Left lung (tissue), 10 donors: ENCODE measurements around the gene P2RY6. TPM values are rescaled to one million over a fixed set of nuclear protein-coding genes. Genes with fewer than 3 reads are reported as not detected.

Experiments used
- ATAC-seq: fragments of 200-7000 bp; cut with Tn5 transposase; one replicate; pipeline ENCODE4 v1.9.1; 2020; ENCODE audit warnings: moderate library complexity
- DNase-seq, 4 donors: peaks; one replicate each; pipeline ENCODE4 v3.0.0-alpha.2; 2013 to 2020
- H3K27ac ChIP-seq, 2 donors: fragments of 200-600 bp; sonication (generic) in 1 of 2; one replicate each; pipeline versions ENCODE4 v1.5.0 to v1.8.0; 2020 to 2021
- H3K27me3 ChIP-seq, 2 donors: fragments of 200-600 bp; sonication (generic) in 1 of 2; one replicate each; pipeline versions ENCODE4 v1.5.0 to v1.8.0; 2020 to 2021
- H3K36me3 ChIP-seq, 2 donors: fragments of 200-600 bp; sonication (generic) in 1 of 2; one replicate each; pipeline versions ENCODE4 v1.5.0 to v1.8.0; 2020 to 2021
- H3K4me1 ChIP-seq, 2 donors: fragments of 200-600 bp; one replicate each; pipeline ENCODE4 v1.8.0; 2021
- H3K4me3 ChIP-seq, 2 donors: fragments of 200-600 bp; sonication (generic) in 1 of 2; one replicate each; pipeline versions ENCODE4 v1.5.0 to v1.8.0; 2020 to 2021; ENCODE audit warnings: mild to moderate bottlenecking in 1 of 2
- H3K9me3 ChIP-seq, 2 donors: fragments of 200-600 bp; sonication (generic) in 1 of 2; one replicate each; pipeline versions ENCODE4 v1.5.0 to v1.8.0; 2020 to 2021
- CTCF ChIP-seq, 2 donors: fragments of 200-600 bp; sonication (generic) in 1 of 2; IDR thresholded peaks; one replicate each; pipeline versions ENCODE4 v1.5.0 to v1.8.0; 2021; ENCODE audit warnings: antibody characterized with exemption in 2 of 2
- intact Hi-C, 2 donors: fragments of 100-400 bp; cut with DNase I; formaldehyde crosslinking; loops; one replicate each; pipeline versions ENCODE4 v1.11.2 to v1.14.2; 2022
- polyA plus RNA-seq, 6 donors: library from polyadenylated mRNA; unstranded; fragments of 120-200 nt; gene quantifications; one replicate each; pipeline ENCODE4 v1.2.1, GENCODE V29; 2013; ENCODE audit not compliant: insufficient read length in 6 of 6
- total RNA-seq, 2 donors: library from RNA; stranded (reverse); fragmentation: NEBNext Ultra II Directional; extraction: Animal tissue kit (Norgen Biotek cat#: 25700); gene quantifications; one replicate each; pipeline ENCODE4 v1.2.1, GENCODE V29; 2021
- donor health status: DM: no; HTN: yes; CAD: no.
- donor health status: DM: no; HTN: no; CAD: no.

Gene P2RY6
- total and polyA plus RNA-seq, 8 donors: 0.87 to 4.8 (median 1.9) TPM

DNA sequence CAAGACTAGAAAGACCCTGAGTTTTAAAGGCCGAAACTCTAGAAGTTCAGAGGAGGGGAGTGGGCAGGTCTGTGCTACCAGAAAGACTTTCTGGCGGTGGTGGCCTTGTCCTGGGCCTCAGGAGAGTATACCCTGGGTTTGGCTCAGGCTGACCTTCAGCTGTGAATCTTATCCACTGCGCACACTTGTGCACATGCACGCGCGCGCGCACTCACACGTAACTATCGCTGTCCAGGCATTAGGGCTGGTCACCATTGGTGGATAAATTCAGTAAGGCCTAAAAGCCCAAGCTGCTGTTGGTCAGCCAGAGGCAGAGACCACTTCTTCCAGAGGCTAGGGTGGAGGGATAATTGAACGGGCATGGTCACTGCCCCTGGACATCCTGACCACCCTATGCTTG is 61.0 kb downstream of the P2RY6 start:
- H3K4me1 ChIP-seq: peaks cover 38 to 63% of the 10 kb centered on the region in 2 donors
- TF ChIP-seq CTCF (IDR thresholded peaks at IDR 0.05): no peak
- DNase-seq: no peak
- H3K27me3 ChIP-seq: no peaks in the 10 kb centered on the region
- peaks cover 0 to 3% of the 10 kb centered on the region in 2 donors for H3K36me3 ChIP-seq
- peak overlapping the region; percentile 49 to 78 for H3K27ac ChIP-seq
- no peaks in the 10 kb centered on the region for H3K9me3 ChIP-seq
- H3K4me3 ChIP-seq: no peak overlapping the region
- intact Hi-C loops: no loop called here
- no peak for ATAC-seq

DNA sequence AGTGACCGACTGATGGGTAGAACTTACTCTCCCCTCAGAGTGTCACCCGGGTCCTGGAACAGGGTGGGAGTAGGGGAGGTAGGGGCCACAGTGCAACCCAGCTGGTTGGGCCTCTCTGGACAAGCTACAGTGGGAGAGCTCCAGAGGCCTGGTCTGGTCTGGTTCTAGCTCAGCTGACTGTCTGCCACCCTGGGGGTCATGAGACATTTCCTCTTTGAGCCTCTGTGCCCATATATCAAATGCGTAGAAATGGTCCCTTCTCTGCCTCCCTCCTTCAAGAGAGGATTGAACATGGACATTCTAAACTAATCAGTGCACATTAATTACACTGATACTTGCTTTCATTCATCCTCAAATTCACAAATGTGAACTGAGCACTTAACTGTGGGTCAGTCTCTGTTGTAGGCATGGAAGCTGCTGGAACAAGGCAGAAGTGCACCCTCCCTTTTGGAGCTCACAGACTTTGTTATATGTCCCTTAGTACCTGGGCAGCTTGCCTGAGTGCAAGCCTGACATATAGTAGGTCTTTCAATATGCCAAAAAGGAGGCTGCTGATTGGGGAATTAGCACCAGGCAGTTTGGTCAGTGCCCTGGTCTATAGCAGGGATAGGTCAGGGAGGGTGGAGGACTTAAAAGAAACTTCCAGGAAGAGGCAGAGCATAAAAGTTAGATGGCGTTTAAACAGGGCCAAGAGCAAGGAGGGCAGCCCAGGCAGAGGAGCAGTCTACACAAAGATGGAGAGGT is 61.7 kb downstream of the P2RY6 start:
- H3K4me1 ChIP-seq: peaks cover 38 to 59% of the 10 kb centered on the region in 2 donors
- ATAC-seq: peak; percentile 4

GRCh38 chr11:73334384-73335203 is 62.5 kb downstream of the P2RY6 start:
- Histone ChIP-seq H3K4me1 (peaks cover 38 to 56% of the 10 kb centered on the region in 2 donors), H3K9me3 (no peaks in the 10 kb centered on the region), H3K4me3 (no peak overlapping the region), H3K27ac (peak overlapping the region; percentile 49 to 78), H3K36me3 (peaks cover 0 to 3% of the 10 kb centered on the region in 2 donors), H3K27me3 (no peaks in the 10 kb centered on the region)
- intact Hi-C loops: no loop called here
- peak in 3 of 4 donors; percentile 59 to 87 (median 83) for DNase-seq
- no peak for TF ChIP-seq CTCF (IDR thresholded peaks at IDR 0.05)
- peak; percentile 69 for ATAC-seq

More for the DNA sequence above, 61.7 kb downstream of the P2RY6 start:
- Histone ChIP-seq H3K36me3 (peaks cover 0 to 3% of the 10 kb centered on the region in 2 donors), H3K27ac (peak overlapping the region; percentile 49 to 78), H3K4me3 (no peak overlapping the region), H3K9me3 (no peaks in the 10 kb centered on the region), H3K27me3 (no peaks in the 10 kb centered on the region)
- intact Hi-C loops: no loop called here
- DNase-seq: no peak
- no peak for TF ChIP-seq CTCF (IDR thresholded peaks at IDR 0.05)

GRCh38 chr11:73335204-73335923 is 63.2 kb downstream of the P2RY6 start:
- Histone ChIP-seq H3K36me3 (peaks cover 0 to 3% of the 10 kb centered on the region in 2 donors), H3K9me3 (no peaks in the 10 kb centered on the region), H3K27ac (peak overlapping the region; percentile 49 to 78), H3K4me1 (peaks cover 37 to 49% of the 10 kb centered on the region in 2 donors), H3K27me3 (no peaks in the 10 kb centered on the region), H3K4me3 (no peak overlapping the region)
- ATAC-seq (peak; percentile 90), DNase-seq (peak; percentile 76 to 94 (median 88))
- TF ChIP-seq CTCF (IDR thresholded peaks at IDR 0.05): peak; percentile 99
- intact Hi-C loops: no loop called here
